HK-2 (cell line): ENCODE measurements around the gene DCD.

ENCODE experiments used
- DNase-seq: peaks from one replicate; pipeline ENCODE4 v3.0.0-alpha.2; 2018; ENCODE audit not compliant: unreplicated experiment

DCD gene

GRCh38 chr12:54606556-54606955, 41.6 kb downstream of the DCD start:
- no peak for DNase-seq

- no peak for DNase-seq
These were observed 42.8 kb downstream of the DCD start for GRCh38 chr12:54605138-54605970.

- DNase-seq: no peak
These were observed 43.7 kb downstream of the DCD start for GRCh38 chr12:54604436-54604835.

- DNase-seq: no peak
These were observed 44.3 kb downstream of the DCD start for GRCh38 chr12:54603872-54604271.

GRCh38 chr12:54603173-54603814, 44.9 kb downstream of the DCD start:
- peak; percentile 63 for DNase-seq

- no peak for DNase-seq
These were observed 45.5 kb downstream of the DCD start for GRCh38 chr12:54602661-54603060.

GRCh38 chr12:54601841-54602240, 46.3 kb downstream of the DCD start:
- DNase-seq: no peak

GRCh38 chr12:54598970-54599369, 49.2 kb downstream of the DCD start:
- DNase-seq: no peak

- DNase-seq: peak; percentile 50
These were observed 51.6 kb downstream of the DCD start for GRCh38 chr12:54596526-54596946.

- no peak for DNase-seq
These were observed 52.7 kb downstream of the DCD start for GRCh38 chr12:54595471-54595870.
